ENCODE data around the gene DNAJB6.

DNAJB6 gene

DNA sequence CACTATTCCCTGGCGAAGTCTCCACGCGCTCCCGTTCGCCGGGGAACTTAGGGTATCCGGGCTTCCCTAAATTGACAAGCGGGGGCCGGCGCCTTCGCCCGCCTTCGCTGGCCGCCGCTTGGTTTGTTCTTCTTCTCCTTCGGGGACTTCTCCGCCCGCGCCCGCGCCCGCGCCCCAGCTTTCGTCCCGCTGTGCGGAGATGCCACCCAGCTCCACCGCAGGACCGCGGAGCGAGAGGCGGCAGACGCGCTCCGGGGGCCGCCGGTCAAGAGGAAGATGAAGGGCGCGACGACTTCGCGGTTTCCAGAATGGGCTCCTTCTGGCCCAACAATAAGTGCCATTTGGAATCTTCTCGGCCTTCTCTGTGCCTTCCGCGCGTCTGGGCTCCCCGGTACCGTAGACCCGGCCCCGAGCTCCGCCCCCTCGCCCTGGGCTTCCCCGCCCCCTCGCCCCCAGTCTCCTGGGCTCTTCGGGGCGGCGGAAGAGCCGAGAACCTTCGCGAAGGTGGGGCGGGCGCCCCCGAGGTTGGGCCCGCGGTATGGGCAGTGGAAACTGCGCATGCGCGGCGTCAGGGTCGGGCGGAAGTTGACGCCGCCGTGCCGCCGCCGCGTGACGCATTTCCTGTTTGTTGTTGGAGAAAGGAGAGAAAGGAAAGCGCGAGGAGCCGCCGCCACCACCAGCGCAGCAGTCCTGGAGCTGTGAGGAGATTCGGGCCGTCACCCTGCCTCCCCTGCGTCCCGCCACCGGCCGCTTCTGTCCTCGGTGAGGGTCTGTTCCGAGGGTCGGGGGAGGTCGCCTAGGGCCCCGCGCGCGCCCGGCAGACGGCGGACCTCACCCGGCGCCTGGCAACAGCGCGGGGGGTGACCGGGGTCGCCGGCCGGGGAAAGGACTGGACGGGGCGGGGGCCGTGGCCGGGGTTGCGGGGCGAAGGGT lies at the start of gene DNAJB6:
DNAJB6 (plus strand) TSS at position 622 of the 933 bp plus-strand sequence. CDS start 21,569 bp downstream, outside the sequence.
- Mint-ChIP-seq H3K27me3 (peaks cover 14% of the 10 kb centered on the region), H3K27ac (peak within 1 kb of the TSS; percentile 84), H3K36me3 (peaks cover 21% of the 10 kb centered on the region), H3K9me3 (no peaks in the 10 kb centered on the region), H3K4me3 (peak within 1 kb of the TSS; percentile 84), H3K4me1 (peaks cover 77% of the 10 kb centered on the region)
- ATAC-seq: peak; percentile 90

DNA sequence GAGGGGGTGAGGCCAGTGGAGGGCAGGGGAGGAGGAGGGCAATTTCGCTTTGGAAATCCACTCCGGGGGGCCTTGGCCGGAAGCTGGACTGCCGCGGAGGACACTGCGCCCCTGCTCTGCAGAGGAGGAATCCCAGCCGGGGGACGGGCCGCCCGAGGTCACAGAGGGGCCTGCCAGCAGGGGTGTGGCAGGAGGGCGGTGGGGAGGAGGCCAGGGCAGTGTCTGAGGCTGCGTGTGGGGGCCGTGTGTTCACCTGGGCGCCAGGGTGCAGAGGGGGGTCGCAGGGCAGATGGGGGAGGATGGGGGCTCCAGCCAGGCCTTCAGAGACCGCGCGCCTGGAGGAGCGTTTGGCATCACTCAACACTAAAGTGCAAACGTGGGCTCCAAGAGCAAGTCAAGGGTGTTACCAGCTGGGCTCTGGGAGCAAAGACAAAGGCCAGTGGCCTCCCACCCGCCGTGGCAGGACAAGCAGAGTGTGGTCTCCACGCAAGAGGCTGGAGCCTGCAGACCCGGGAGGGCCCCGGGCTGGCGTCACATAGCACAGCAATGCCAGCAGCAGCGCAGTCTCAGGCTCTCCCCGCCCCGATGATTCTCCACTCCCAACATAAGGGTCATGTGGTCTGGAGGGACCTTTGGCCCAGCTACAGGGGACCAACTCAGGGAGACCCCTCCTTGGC lies 45.3 kb upstream of the DNAJB6 start:
- Mint-ChIP-seq H3K27ac (no peak overlapping the region), H3K4me3 (no peak overlapping the region), H3K4me1 (peaks cover 8% of the 10 kb centered on the region), H3K9me3 (no peaks in the 10 kb centered on the region), H3K27me3 (peaks cover 52% of the 10 kb centered on the region), H3K36me3 (no peaks in the 10 kb centered on the region)
- no peak for ATAC-seq

DNA sequence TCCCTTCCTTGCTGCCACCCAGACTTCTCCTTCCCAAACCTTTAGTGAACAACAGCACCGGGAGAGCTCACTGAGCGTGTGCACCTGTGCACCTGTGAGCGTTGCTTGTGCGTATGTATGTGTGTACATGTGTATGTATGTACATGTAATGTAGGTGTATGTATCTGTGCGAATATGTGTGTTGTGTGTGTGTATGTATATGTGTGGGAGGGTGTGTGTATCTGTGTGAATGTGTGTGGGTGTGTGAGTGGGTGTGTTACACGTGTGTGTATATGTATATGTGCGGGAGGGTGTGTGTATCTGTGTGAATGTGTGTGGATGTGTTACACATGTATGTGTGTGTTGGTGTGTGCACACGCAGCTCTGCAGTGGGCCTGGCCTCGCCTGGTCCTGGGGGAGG lies 44.5 kb upstream of the DNAJB6 start:
- Mint-ChIP-seq H3K4me3 (no peak overlapping the region), H3K27ac (no peak overlapping the region), H3K36me3 (no peaks in the 10 kb centered on the region), H3K27me3 (peaks cover 53% of the 10 kb centered on the region), H3K9me3 (no peaks in the 10 kb centered on the region), H3K4me1 (peaks cover 13% of the 10 kb centered on the region)
- no peak for ATAC-seq

- no peaks in the 10 kb centered on the region for H3K9me3 Mint-ChIP-seq
- peaks cover 17% of the 10 kb centered on the region for H3K4me1 Mint-ChIP-seq
- H3K27ac Mint-ChIP-seq: no peak overlapping the region
- H3K36me3 Mint-ChIP-seq: no peaks in the 10 kb centered on the region
- H3K27me3 Mint-ChIP-seq: peaks cover 53% of the 10 kb centered on the region
- no peak overlapping the region for H3K4me3 Mint-ChIP-seq
- no peak for ATAC-seq
Observed at GRCh38 chr7:157292770-157293412, 43.9 kb upstream of the DNAJB6 start.

DNA sequence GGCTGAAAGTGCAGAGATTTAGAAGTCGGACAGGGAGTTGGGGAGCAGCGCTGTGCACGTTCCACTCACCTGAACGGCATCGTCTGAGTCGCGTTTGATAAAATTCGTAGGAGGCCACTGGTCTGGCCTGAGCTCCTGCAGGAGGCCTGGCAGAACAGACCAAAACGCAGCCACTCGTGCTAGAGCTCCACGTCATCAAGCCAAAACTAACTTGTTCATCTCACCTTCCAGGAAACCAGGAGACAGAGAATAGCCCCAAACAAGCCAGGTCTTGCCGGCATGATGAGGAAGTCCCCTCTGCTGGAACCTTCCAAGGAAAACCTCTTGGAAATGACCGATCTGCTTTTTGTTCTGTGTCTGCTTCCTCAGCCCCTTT lies 43.4 kb upstream of the DNAJB6 start:
- ATAC-seq: no peak
- Mint-ChIP-seq H3K9me3 (no peaks in the 10 kb centered on the region), H3K27me3 (peaks cover 52% of the 10 kb centered on the region), H3K4me3 (no peak overlapping the region), H3K27ac (no peak overlapping the region), H3K36me3 (no peaks in the 10 kb centered on the region), H3K4me1 (peaks cover 19% of the 10 kb centered on the region)

- H3K9me3 Mint-ChIP-seq: peaks cover 7% of the 10 kb centered on the region
- no peaks in the 10 kb centered on the region for H3K36me3 Mint-ChIP-seq
- H3K27me3 Mint-ChIP-seq: peaks cover 53% of the 10 kb centered on the region
- H3K4me3 Mint-ChIP-seq: no peak overlapping the region
- peaks cover 25% of the 10 kb centered on the region for H3K4me1 Mint-ChIP-seq
- ATAC-seq: no peak
- H3K27ac Mint-ChIP-seq: no peak overlapping the region
Observed at GRCh38 chr7:157294773-157295172, 42.0 kb upstream of the DNAJB6 start.

- ATAC-seq: no peak
- no peaks in the 10 kb centered on the region for H3K36me3 Mint-ChIP-seq
- H3K27ac Mint-ChIP-seq: no peak overlapping the region
- H3K9me3 Mint-ChIP-seq: peaks cover 7% of the 10 kb centered on the region
- peaks cover 22% of the 10 kb centered on the region for H3K4me1 Mint-ChIP-seq
- no peak overlapping the region for H3K4me3 Mint-ChIP-seq
- H3K27me3 Mint-ChIP-seq: peaks cover 48% of the 10 kb centered on the region
Observed at GRCh38 chr7:157295338-157295737, 41.5 kb upstream of the DNAJB6 start.

GRCh38 chr7:157297185-157297584 lies 39.6 kb upstream of the DNAJB6 start:
- peaks cover 37% of the 10 kb centered on the region for H3K4me1 Mint-ChIP-seq
- H3K4me3 Mint-ChIP-seq: no peak overlapping the region
- no peak overlapping the region for H3K27ac Mint-ChIP-seq
- ATAC-seq: no peak
- H3K9me3 Mint-ChIP-seq: peaks cover 7% of the 10 kb centered on the region
- no peaks in the 10 kb centered on the region for H3K36me3 Mint-ChIP-seq
- peaks cover 41% of the 10 kb centered on the region for H3K27me3 Mint-ChIP-seq

DNA sequence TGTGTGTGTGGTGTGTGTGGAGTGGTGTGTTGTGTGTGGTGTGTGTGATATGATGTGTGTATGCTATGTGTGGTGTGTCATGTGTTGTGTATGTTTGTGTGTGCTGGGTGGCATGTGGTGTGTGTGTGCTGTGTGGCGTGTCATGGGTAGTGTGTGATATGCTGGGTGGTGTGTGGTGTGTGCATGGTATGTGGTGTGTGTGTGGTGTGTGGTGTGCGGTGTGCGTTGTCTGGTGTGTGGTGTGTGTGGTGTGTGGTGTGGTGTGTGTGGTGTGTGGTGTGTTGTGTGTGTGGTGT lies 37.5 kb upstream of the DNAJB6 start:
- peaks cover 41% of the 10 kb centered on the region for H3K27me3 Mint-ChIP-seq
- no peaks in the 10 kb centered on the region for H3K36me3 Mint-ChIP-seq
- H3K4me3 Mint-ChIP-seq: no peak overlapping the region
- H3K4me1 Mint-ChIP-seq: peaks cover 51% of the 10 kb centered on the region
- no peak for ATAC-seq
- H3K27ac Mint-ChIP-seq: peak overlapping the region; percentile 62
- H3K9me3 Mint-ChIP-seq: peaks cover 7% of the 10 kb centered on the region

DNA sequence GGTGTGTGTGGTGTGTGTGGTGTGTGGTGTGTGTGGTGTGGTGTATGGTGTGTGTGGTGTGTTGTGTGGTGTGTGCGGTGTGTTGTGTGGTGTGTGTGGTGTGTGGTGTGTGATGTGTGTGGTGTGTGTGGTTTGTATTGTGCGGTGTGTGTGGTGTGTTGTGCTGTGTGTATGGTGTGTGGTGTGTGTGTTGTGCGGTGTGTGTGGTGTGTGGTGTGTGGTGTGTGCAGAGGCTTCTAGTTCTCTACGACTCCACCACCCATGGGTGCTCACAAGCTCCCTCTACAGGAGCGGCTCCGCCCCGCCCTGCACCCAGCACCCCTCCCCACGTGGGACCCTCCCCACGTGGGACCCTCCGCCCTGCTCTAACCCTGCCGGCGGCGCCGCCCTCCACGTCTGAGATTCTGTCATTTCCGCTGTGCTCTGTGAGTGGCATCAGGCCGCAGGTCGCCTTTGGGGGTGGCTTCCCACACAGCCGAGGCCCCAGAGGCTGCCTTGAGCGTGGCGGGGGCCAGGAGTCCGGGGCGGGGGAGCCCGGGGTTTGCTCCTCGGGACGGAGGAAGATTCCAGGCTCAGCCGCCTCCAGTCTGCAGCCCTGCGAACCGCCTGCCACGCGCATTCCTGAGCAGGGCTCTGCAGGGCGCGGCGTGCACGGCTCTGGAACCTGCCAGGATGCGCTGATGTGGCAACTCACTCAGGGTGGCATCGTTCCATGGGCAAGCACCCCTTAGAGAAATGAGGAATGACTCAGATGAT lies 37.0 kb upstream of the DNAJB6 start:
- Mint-ChIP-seq H3K27ac (peak overlapping the region; percentile 62), H3K36me3 (no peaks in the 10 kb centered on the region), H3K27me3 (peaks cover 40% of the 10 kb centered on the region), H3K4me3 (no peak overlapping the region), H3K4me1 (peaks cover 51% of the 10 kb centered on the region), H3K9me3 (peaks cover 7% of the 10 kb centered on the region)
- peak; percentile 24 for ATAC-seq

- peaks cover 7% of the 10 kb centered on the region for H3K9me3 Mint-ChIP-seq
- H3K4me1 Mint-ChIP-seq: peaks cover 51% of the 10 kb centered on the region
- no peaks in the 10 kb centered on the region for H3K36me3 Mint-ChIP-seq
- no peak for ATAC-seq
- peak overlapping the region; percentile 88 for H3K27ac Mint-ChIP-seq
- no peak overlapping the region for H3K4me3 Mint-ChIP-seq
- peaks cover 39% of the 10 kb centered on the region for H3K27me3 Mint-ChIP-seq
Observed at GRCh38 chr7:157300369-157300825, 36.4 kb upstream of the DNAJB6 start.

DNA sequence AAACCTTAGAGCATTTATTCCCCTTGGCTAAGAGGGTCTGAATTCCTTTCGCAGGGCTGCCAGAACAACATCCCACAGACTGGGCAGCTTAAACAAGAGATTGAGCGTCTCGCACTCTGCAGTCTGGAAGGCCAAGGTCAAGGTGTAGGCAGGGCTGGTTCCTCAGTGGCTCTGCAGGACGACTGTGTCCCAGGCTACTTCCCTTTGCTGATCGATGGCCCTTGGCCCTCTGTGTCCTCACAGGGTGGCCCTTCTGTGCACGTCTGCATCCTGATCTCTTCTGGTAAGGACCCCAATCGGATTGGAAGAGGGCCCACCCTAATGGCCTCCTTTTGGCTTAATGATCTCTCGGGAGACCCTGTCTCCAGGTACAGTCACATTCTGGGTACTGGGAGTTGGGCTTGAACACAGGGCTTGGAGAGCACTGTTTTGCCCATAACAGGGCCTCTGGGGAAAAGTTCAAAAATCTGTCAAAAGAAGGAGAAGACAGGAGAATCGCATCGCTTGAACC lies 35.1 kb upstream of the DNAJB6 start:
- Mint-ChIP-seq H3K4me1 (peaks cover 57% of the 10 kb centered on the region), H3K9me3 (peaks cover 7% of the 10 kb centered on the region), H3K27ac (peak overlapping the region; percentile 88), H3K4me3 (peak overlapping the region; percentile 66), H3K27me3 (peaks cover 34% of the 10 kb centered on the region), H3K36me3 (no peaks in the 10 kb centered on the region)
- no peak for ATAC-seq

DNA sequence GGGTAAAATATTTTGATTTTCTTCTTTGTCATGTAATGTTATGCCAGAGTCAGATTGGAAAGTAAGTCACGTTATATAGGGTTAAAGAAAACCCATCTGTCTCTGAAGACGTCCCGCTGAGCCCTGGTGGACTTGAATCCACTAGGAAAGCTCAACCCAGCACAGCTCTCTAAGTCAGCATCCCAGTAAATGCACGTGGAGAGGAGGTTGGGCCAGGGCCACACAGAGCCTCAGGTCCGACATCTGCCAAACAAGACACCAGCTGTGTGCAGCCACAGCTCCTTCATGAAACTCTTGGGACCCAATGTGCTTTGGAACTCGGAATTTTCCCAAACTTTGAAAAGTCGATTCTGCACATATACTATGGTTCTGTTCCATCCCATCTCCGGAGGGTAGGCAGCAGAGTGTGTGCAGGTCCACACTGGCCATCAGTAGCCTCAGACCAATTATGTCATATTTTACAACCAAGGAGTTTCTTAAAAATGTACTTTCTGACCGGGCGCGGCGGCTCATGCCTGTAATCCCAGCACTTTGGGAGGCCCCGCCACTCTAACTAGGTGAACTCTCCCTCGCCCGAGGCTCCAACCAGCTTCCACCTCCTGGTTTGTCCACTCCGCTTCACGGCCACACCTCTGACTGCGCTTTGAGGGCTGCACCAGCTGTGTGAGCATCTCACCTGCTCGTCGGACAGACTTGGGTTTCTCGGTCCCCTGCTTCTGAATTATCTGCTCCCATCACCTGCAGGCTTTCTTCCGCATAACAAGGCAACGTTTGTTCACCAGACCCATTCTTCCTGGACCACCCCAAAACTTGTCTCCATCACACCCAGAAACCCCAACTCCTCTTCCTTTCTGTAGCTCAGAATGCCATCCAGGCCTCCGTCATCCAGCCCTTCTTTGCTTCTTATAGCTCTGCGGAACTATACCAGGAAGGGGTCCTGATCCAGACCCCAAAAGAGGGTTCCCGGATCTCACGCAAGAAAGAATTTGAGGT lies 29.7 kb upstream of the DNAJB6 start:
- Mint-ChIP-seq H3K4me1 (peaks cover 21% of the 10 kb centered on the region), H3K27ac (peak overlapping the region; percentile 51), H3K9me3 (no peaks in the 10 kb centered on the region), H3K27me3 (peaks cover 7% of the 10 kb centered on the region), H3K4me3 (no peak overlapping the region), H3K36me3 (no peaks in the 10 kb centered on the region)
- no peak for ATAC-seq
